MM.1S (cell line): Measurements from ENCODE around the gene GRB7.
"Not testable (repeated sequence)": the region's sequence is repeated elsewhere in the genome, so short reads cannot be mapped to it uniquely, and the experiment has no call there.

ENCODE experiments used
- DNase-seq: peaks from one replicate; pipeline ENCODE4 v3.0.0-alpha.2; 2015
- H2AFZ ChIP-seq: fragments of 300-600 bp; sonication (generic); 2 replicates; pipeline ENCODE4 v1.6.0; 2016; ENCODE audit warnings: antibody characterized with exemption, low read length
- H3F3A ChIP-seq: fragments of 300-600 bp; sonication (generic); 2 replicates; pipeline ENCODE4 v1.6.1; 2016; ENCODE audit warnings: mild to moderate bottlenecking, antibody characterized with exemption, low read length, moderate library complexity, mixed read lengths; ENCODE audit not compliant: insufficient read depth
- H3K27ac ChIP-seq: fragments of 300-600 bp; sonication (generic); 2 replicates; pipeline ENCODE4 v1.5.1; 2016; ENCODE audit warnings: mild to moderate bottlenecking, low read length
- H3K27me3 ChIP-seq: fragments of 300-600 bp; sonication (generic); replicated peaks from 2 replicates; pipeline ENCODE4 v1.6.0; 2016; ENCODE audit warnings: low read length; ENCODE audit not compliant: insufficient read depth
- H3K36me3 ChIP-seq: fragments of 300-600 bp; sonication (generic); replicated peaks from 2 replicates; pipeline ENCODE4 v1.6.1; 2016; ENCODE audit warnings: mild to moderate bottlenecking, low read length, mixed read lengths; ENCODE audit not compliant: insufficient read depth
- H3K4me1 ChIP-seq: fragments of 300-600 bp; sonication (generic); 2 replicates; pipeline ENCODE4 v1.6.1; 2016; ENCODE audit warnings: low read length, mixed read lengths
- H3K4me2 ChIP-seq: fragments of 300-600 bp; sonication (generic); 2 replicates; pipeline ENCODE4 v1.6.0; 2016; ENCODE audit warnings: low read depth, low read length
- H3K4me3 ChIP-seq: fragments of 300-600 bp; sonication (generic); 2 replicates; pipeline ENCODE4 v1.5.1; 2016; ENCODE audit warnings: low read length, mixed read lengths
- H3K79me2 ChIP-seq: fragments of 300-600 bp; sonication (generic); 2 replicates; pipeline ENCODE4 v1.6.1; 2016; ENCODE audit warnings: mixed run types, low read length, mixed read lengths
- H3K9ac ChIP-seq: fragments of 300-600 bp; sonication (generic); 2 replicates; pipeline ENCODE4 v1.6.1; 2016; ENCODE audit warnings: low read length, mixed read lengths
- H3K9me2 ChIP-seq: fragments of 300-600 bp; sonication (generic); replicated peaks from 2 replicates; pipeline ENCODE4 v1.6.1; 2016; ENCODE audit warnings: mild to moderate bottlenecking, low read length, mixed read lengths; ENCODE audit not compliant: insufficient read depth
- H3K9me3 ChIP-seq: fragments of 300-600 bp; sonication (generic); replicated peaks from 2 replicates; pipeline ENCODE4 v1.6.1; 2016; ENCODE audit warnings: mild to moderate bottlenecking, low read length, mixed read lengths; ENCODE audit not compliant: insufficient read depth
- H4K20me1 ChIP-seq: fragments of 300-600 bp; sonication (generic); 2 replicates; pipeline ENCODE4 v1.6.1; 2016; ENCODE audit warnings: mild to moderate bottlenecking, low read length, moderate library complexity, mixed read lengths; ENCODE audit not compliant: insufficient read depth
- CTCF ChIP-seq: fragments of 300-600 bp; sonication (generic); IDR thresholded peaks from 2 replicates; pipeline ENCODE4 v1.5.1; 2016; ENCODE audit warnings: antibody characterized with exemption, low read length, mixed read lengths
- EZH2 ChIP-seq: fragments of 300-600 bp; sonication (generic); optimal IDR thresholded peaks from 2 replicates; pipeline ENCODE3; 2017; ENCODE audit warnings: low read depth, mild to moderate bottlenecking, antibody characterized with exemption, low read length, mixed read lengths
- EZH2phosphoT487 ChIP-seq: fragments of 300-600 bp; sonication (generic); IDR thresholded peaks from 2 replicates; pipeline ENCODE4 v1.6.1; 2018; ENCODE audit warnings: antibody characterized with exemption, low read length

The GRB7 gene

GRCh38 chr17:39763051-39763820 is 25.5 kb downstream of the GRB7 start:
- Histone ChIP-seq H3K4me3 (no peak overlapping the region), H3K79me2 (peaks cover 86% of the 10 kb centered on the region), H3K9me2 (no peaks in the 10 kb centered on the region), H3K27ac (no peak overlapping the region), H2AFZ (no peak overlapping the region), H3K9me3 (no peaks in the 10 kb centered on the region), H3F3A (peaks cover 26% of the 10 kb centered on the region), H3K27me3 (no peaks in the 10 kb centered on the region), H3K36me3 (peaks cover 32% of the 10 kb centered on the region), H4K20me1 (no peaks in the 10 kb centered on the region), H3K9ac (no peak overlapping the region), H3K4me1 (peaks cover 40% of the 10 kb centered on the region), H3K4me2 (no peak overlapping the region)
- TF ChIP-seq EZH2phosphoT487: no peak
- no peak for TF ChIP-seq CTCF
- TF ChIP-seq EZH2: no peak
- no peak for DNase-seq

GRCh38 chr17:39764171-39764570 is 26.4 kb downstream of the GRB7 start:
- H2AFZ ChIP-seq, H3K9me2 ChIP-seq, H3K4me3 ChIP-seq, H3K4me2 ChIP-seq, H3K27ac ChIP-seq, H3K9me3 ChIP-seq, DNase-seq, H4K20me1 ChIP-seq, H3K27me3 ChIP-seq, H3K9ac ChIP-seq: not testable (repeated sequence)
- peaks cover 25% of the 10 kb centered on the region for H3F3A ChIP-seq
- peaks cover 91% of the 10 kb centered on the region for H3K79me2 ChIP-seq
- H3K36me3 ChIP-seq: peaks cover 36% of the 10 kb centered on the region
- peaks cover 39% of the 10 kb centered on the region for H3K4me1 ChIP-seq

GRCh38 chr17:39765175-39765574 is 27.4 kb downstream of the GRB7 start:
- Histone ChIP-seq H3K9ac (no peak overlapping the region), H3K4me3 (no peak overlapping the region), H3K27ac (no peak overlapping the region), H3K27me3 (no peaks in the 10 kb centered on the region), H3K9me2 (no peaks in the 10 kb centered on the region), H3K4me2 (no peak overlapping the region), H3K4me1 (peaks cover 41% of the 10 kb centered on the region), H3K9me3 (no peaks in the 10 kb centered on the region), H2AFZ (no peak overlapping the region), H3F3A (peaks cover 27% of the 10 kb centered on the region), H3K79me2 (peaks cover 93% of the 10 kb centered on the region), H3K36me3 (peaks cover 36% of the 10 kb centered on the region), H4K20me1 (no peaks in the 10 kb centered on the region)
- DNase-seq: no peak
- no peak for TF ChIP-seq EZH2

- Histone ChIP-seq H3K9me2 (no peaks in the 10 kb centered on the region), H3K4me2 (no peak overlapping the region), H2AFZ (no peak overlapping the region), H3K79me2 (peaks cover 95% of the 10 kb centered on the region), H3K9me3 (no peaks in the 10 kb centered on the region), H3K27me3 (no peaks in the 10 kb centered on the region), H3K27ac (no peak overlapping the region), H3K36me3 (peaks cover 36% of the 10 kb centered on the region), H3K4me3 (no peak overlapping the region), H4K20me1 (no peaks in the 10 kb centered on the region), H3K9ac (no peak overlapping the region), H3K4me1 (peaks cover 43% of the 10 kb centered on the region), H3F3A (peaks cover 29% of the 10 kb centered on the region)
- DNase-seq: no peak
- TF ChIP-seq CTCF (no peak), EZH2 (no peak), EZH2phosphoT487 (no peak)
Measured at GRCh38 chr17:39765766-39766165, 28.0 kb downstream of the GRB7 start.
